Activated effector memory CD4-positive, alpha-beta T cell treated with Interleukin-2 at 50 U/mL for 16 hours (primary cell): ENCODE results near the gene HDAC4.
"Not testable (repeated sequence)": the region's sequence is repeated elsewhere in the genome, so short reads cannot be mapped to it uniquely, and the experiment has no call there.

Experiments
- DNase-seq: peaks from one replicate; pipeline ENCODE4 v3.0.0-alpha.2; 2020

HDAC4 gene

DNA sequence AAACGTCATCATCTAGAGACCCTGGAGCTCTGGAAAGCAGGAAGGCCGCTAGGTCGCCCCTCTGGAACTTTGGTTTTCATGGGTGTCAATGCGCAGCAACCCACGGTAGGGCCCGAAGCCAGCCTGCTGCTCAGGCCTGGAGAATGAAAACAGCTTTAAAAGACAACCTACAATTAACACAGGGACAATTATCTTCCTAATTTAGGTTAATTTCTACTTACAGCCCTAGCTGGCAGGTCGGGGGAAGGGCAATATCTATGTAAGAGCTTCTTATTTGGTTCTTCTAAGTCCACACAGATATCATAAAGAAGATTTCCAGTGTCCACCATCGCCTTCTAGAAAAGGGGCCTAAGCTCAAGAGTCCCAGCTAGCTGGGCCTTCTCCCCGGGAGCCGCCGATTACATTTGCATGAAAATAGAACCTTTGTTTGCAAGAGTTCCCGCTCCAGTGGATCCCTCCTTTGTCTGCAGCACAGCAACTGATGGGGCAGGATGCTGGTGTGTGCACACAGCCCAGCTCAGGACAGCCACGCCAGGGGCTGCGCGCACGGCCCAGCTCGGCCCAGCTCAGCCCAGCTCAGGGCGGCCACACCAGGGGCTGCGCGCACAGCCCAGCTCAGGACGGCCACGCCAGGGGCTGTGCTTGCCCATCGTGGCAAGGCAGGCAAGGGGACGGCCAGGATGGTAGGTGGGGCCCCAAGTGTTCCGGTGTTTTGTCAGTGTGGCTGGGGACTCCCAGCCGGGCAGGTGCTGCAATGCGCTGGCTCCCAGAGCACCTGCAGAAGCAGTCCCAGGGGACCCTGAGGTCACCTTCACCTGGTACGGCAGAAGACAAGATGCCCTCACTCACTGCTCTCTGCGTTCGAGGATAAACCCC is 109.1 kb downstream of the HDAC4 start:
- no peak for DNase-seq

DNA sequence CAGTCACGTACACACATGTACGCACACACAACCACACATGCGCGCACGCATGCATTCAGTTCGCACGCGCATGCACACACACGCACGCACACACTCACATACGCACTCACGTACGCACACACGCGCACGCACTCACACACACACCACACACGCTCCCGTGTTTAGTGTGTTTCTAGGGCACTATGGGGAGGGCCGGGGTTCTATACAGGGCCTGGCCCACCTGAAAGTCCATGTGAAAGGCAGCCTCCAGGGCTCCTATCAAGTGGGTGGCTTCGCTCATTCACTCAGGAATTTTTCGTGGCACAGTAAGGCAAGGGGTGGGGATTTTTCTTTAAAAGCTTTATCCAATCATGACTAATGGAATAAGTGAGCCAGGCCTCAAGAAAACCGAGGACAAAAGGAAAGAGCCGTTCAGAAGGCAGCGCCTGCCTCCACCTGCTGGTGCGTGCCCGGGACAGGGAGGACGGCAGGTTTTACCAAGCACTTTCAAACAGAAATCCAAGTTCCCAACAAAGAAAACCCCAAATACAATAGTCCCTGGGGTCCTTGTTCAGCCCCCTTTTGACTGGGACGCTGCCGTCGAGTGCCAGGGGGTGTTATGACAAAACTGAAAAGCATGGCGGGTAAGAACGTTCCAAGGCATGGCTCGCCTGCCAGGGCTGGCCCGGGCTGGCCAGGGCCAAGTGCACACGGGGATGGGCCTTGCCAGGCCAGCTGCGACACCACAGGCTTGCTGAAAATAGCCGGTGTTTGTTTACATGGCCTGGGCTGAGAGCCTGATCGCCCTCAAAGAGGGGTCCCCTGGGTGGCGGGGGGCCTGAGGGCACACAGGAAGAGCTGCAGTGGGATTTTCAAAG is 110.0 kb downstream of the HDAC4 start:
- no peak for DNase-seq

DNA sequence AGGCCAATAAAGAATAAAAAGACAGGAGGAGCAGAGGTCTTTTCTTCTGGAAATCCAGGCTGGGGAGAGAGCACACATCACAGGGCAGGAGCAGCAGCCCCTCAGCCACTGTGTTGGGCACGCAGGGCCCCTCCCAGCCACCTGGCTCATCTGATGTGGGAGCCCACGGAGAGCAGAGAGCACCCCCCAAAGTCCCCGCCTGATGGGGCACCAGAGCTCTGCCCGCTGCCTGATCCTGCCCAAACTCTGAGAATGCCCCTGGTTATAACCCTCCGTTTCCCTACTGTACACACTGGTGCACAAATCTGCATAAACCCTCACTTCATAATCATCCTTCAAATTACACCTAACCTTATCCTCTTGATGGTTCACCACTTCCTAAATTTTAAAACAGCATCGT is 111.3 kb downstream of the HDAC4 start:
- DNase-seq, result no peak

DNA sequence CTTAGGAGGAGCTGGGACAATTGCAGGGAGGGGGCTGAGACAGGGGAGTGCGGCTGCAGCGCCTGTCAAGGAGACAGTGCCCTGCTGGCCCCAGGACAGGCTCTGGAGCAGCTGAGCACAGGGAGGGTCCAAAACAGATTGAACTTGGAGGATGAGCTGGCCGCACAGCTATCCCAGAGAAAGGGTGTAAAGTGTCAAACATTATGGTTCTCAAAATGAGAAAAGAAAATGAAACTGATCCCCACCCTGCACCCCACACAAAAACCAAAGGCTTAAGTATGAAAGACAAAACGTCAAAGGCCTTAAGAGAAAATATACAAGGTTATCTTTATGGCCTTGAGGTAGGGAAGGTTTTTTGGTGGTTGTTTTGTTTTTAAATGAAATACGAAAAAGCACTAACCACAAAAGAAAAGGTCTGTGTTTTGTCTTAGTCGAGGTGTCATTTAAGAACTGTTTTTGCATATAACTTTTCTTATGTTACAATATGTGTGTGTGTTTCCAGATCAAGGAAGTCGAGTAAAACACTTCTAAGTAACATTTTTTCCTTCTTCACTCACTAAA is 111.8 kb downstream of the HDAC4 start:
- DNase-seq, result no peak

DNA sequence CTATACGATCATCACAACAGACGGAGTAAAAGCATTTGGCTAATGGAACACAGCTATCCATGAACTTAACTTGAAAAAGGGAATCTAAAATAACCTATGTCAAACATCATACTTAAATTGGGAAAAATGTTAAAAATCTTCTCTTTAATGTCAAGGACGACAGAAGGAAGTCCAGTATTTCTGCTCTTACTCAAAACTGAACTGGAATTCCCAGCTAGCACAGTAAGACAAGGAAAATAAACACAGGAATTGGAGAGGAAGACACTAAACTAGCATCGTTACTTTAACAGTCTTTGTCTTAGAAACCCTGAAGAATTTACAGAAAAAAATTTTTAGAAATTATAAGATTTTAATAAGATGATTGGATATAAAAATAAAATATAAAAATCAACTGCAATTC is 112.6 kb downstream of the HDAC4 start:
- no peak for DNase-seq

DNA sequence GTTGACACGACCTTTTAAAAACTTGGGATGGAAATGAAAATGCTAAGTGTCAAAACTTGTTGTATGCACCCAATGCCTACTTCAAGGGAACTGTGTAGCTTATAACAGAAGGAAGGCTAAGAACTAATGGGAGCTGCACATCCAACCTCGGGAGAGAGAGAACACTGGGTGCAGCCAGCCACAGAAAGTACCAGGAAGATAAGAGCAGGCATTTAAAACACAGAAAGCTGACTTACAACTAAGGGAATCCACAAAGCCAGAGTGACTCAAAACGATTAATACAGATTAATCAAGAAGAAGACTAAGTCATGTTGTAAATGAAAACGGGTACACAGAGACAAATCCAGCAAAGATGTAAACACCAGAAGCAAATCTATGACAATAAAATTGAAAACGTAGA is 113.4 kb downstream of the HDAC4 start:
- DNase-seq, result no peak

DNA sequence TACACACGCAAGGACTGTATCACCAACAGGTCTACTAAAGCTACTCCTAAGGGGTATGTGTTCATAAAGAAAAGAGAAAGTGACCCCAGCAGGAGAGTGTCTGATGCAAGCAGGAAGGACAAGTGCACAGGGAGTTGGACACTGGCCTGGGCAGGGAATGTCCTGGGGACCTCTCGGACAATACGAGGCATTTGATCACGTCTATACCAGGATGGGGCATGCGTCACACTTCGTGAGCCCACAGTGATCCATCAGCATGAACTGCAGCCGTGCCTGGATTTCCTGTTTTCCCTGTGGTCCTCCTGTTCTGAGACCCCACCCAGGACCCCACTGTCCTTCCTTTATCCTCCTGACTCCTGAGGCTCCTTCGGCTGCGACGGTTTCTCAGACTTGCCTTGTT is 113.9 kb downstream of the HDAC4 start:
- DNase-seq, result no peak

DNA sequence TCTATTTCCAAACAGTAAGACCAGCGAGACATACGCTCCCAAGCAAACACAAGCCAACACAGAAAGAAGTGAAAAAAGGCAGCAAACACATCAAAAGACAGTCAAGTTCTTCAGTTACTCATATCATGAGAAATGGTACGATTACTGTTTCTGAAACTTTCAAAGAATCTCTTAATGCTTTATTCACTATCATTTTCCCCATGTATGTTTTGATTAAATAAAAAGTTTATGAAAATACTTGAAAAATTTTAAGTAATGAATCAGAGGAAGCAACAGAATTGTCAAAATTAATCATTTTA is 114.9 kb downstream of the HDAC4 start:
- no peak for DNase-seq

DNA sequence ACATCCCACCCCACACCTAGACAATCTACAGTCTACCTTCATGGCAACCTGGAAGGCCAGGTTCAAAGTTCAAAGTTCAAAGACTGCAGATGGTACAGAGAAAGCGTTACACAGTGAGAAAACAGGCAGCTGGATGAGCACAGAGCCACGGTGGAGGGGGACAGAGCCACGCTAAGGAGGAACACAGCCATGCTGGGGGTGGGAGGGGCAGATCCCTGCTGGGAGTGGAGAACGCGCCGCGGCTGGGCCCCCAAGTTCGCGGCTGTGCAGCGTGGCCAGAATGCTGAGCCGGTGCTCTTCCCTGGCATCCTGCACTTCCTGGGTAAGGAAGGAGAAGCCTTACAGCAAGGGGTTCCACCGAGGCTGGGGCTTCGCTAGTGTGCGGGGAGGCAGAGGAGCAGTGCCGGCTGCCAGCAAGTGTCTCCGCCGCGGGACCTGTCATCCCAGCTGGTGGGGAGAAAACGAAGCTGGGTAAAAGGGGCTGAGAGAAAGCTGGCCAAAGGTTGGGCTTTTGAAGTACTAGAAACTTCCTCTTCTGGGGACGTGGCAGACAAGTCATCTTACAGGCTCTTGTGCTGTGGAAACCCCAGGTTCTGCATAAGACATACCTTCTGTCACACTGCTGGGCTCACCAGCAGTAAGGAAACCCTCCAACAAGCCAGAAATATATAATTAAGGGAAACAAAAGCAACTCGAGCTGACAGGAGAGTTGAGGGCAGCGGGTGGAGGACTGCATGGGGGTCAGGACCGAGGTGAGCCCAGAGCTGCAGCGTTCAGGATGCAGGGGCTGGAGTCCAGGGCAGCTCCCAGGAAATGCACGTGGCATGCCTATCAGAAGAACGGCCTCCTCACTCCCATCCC is 115.5 kb downstream of the HDAC4 start:
- DNase-seq, result no peak

DNA sequence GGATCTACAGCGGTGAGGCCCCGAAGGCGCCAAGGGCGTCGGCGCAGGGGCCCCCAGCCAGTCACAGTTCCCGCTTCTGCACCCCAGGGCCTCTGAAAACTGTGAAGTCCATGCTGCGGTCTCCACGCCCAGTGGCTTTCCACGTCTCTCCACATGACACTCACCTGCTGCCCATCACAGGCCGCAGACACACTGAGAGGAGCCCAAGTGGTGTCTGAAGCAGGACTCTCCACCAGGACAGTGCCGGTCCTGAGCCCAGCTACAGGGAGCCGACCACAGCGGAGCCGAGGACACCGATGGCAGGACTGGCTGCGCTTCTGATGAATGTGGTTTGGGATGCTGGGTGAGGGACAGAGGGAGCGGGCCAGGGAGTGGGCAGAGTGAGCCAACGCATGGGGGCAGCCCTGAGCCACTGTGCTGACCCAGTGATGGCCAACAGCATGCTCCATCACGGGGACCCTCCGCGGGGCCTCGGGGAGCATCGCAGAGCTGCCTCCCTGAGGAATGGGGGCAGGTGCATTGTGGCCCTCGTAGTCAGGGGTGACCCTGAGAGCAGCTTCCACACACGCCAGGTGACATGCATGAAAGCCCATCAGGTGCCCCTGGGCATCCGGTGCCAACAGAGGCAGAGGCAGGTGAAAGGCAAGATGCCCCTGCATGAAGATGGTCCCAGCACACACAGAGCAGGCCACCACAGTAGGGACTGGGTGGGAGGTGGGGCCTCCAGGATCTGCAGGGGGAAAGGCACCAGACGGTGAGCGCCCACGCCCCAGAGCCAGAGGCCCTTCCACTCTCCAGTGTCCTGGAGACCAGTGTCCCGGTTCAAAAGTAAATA is 116.6 kb downstream of the HDAC4 start:
- no peak for DNase-seq

DNA sequence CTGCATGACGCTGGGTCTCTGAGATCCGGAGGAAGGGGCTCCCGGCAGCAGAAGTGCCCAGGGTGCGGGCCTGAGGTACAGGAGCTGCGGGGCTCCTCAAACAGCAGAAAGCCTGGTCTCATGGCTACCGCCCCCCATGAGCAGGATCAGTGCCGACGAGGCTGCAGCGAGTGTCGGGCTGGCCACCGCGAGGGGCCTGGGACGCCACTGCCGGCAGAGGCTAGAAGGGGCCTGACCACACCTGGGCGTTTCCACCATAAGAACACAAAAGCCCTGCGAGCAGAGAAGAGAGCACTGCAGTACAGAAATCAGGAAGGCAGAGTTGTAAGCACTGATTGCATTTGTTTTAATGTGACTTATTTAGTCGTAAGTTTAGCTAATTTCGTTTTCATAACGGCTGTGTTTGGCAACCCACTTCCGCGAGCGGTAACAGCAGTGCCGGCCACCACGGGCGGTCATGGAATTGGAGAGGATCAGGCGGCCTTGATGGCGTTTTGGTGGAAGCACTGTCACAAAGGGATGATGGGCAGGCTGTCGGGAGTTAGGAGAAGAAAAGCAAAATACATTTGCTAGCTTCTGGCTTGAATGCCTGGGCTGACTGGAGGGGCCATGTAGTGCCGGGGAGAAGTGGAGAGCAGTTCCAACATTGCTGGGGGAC is 117.4 kb downstream of the HDAC4 start:
- DNase-seq, result no peak

DNA sequence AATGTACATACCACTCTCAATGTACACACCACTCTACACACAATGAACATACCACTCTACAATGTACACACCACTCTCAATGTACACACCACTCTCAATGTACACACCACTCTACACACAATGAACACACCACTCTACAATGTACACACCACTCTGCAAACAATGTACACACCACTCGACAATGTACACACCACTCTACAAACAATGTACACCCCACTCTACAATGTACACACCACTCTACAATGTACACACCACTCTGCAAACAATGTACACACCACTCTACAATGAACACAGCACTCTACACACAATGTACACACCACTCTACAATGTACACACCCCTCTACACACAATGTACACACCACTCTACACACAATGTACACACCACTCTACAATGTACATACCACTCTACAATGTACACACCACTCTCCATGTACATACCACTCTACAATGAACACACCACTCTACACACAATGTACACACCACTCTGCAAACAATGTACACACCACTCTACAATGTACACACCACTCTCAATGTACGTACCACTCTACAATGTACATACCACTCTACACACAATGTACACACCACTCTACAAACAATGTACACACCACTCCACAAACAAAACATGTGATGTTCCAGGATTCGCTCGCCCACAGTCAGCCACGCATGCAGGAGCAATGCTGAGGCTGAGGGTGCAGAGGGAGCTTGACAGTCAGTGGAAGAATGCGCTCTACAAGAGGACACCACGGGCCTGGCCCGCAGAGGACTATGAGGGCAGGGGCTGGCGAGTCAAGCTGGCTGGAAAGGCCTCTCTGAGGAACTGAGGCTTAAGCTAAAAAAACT is 118.2 kb downstream of the HDAC4 start:
- no peak for DNase-seq

DNA sequence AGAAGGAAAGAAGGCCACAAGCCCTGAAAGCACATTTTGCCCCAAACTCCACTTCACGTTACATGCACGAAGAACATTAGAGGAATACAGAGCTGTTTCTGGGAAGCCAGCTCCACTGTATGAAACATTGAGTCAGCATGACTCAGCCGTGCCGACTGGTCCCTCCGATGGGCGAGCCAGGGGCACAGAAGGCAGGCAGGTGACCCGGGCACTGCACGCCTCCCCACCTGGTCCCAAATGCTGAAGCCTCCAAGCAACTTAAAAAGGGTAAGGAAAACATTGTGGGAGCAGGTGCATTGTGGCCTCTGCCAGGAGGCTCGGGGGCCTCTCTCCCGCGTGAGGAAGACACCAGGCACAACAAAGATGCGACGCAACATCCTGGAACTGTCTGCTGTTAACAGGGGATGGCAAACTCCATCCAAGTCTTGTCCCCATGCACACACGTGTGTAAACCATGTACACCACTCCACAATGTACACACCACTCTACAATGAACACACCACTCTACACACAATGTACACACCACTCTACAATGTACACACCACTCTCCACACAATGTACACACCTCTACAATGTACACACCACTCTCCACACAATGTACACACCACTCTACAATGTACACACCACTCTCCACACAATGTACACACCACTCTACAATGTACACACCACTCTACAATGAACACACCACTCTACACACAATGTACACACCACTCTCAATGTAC is 120.4 kb downstream of the HDAC4 start:
- not testable (repeated sequence) for DNase-seq

DNA sequence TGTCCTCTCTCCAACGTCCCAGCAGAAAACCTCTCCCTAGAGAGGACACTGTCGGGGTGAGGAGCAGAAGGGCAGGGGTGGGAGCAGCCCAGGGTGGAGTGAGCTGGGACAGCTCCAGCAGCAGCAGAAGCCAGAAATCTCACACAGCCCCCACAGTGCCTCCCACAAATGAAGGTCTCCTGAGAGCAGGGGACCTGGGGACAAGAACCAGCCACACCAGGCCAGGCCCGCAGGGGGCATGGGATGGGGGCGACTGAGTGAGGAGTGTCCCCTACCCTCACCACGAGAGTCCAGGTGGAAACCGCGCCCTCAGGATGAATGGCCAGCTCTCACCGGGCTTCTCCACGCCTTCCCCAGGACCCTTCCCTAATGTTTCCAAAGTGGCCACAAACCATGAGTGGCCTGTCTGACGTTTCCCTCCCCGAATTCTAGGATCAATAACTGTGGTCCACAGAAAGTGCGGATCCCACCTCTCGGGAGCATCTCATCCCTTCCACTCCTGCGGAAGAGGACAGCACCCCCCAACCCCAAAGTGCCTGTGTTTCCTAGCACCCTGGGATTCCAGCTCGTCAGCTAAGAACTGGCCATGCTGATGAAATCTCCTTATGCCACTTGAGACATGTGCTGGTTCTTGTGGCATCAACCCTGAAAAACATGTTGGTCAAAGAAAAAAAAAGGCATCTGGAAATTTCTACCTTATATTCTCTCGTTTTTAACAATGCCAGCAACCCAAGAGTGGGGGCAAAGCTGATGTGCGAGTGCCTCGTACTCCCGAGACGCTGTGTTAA is 121.1 kb downstream of the HDAC4 start:
- DNase-seq, result no peak

DNA sequence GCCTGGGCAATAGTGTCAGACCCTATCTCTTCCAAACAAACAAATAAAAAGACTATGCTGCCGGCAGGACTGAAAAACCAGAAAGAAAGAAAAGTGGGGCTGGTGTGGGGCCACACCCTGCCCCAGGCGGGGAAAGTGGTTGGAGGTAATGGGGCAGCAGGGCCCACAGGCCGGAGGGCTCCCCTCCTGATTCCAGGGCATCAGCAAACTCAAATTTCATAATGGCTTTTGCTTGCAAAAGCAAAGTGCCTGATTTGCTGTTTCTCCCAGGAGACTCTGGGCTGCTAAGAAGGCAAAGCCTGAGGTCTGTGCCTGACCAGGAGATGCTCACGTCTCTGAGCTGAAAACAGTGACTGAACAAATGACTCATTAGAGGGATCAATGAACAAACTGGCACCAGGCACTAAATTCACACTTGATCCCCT is 121.9 kb downstream of the HDAC4 start:
- no peak for DNase-seq

DNA sequence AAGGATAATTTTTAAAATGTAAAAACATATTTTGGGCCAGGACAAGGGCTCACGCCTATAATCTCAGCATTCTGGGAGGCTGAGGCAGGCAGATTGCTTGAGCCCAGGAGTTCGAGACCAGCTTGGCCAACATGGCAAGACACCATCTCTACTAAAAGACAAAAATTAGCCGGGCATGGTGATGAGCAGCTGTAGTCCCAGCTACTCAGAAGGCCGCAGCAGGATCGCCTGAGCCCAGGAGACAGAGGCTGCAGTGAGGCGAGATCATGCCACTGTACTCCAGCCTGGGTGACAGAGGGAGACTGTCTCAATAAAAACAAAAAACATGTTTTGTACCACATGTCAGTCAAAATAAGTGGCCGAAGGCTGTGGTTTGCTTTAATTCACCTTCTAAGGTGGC is 122.5 kb downstream of the HDAC4 start:
- DNase-seq, result no peak

DNA sequence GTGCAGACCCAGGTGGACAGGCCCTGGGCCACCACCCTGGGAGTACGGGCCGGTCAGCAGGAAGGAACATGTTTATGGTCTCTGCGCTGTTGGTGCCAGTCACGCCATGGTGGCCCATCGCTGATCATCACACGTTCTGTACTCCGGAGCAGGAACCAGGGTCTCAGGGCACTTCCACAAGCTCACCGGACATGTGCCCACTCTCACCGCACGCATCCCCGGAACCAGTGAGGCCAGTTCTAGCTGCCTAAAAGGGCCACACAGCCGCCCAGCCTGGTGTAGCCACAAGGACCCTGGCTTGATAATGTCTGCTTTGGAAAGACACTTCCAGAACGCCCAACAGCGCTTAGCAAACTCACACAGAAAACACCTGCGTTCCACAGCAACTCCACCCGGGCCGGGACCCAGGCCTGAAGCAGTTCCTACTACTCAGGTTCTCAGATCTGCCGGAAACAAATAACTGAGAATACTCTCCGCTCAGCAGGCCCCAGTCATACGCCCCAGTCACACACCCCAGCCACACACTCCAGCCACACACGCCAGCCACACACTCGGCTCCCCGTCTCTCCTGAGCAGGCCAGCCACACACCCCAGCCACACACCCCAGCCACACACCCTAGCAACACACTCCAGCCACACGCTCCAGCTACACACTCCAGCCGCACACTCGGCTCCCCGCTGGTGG is 123.3 kb downstream of the HDAC4 start:
- DNase-seq, result no peak

DNA sequence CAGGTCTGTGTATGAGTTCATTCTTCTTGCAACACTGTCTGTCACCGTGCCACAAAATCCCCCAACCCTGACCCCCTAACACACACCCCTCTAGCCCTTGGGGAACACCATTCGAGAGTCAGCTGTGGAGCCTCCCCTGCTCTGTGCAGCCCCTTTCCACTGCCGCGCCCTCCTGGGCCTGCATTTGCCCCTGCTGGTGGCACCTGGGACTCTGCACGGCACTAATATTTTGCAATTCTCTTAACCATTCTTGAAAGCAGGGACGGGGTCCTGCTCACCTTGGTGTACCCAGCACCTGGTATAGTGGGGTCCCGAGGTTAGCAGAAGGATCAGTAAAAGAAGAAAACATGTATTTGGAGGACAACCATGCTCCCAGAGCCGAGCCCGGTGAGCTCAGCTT is 124.0 kb downstream of the HDAC4 start:
- DNase-seq, result no peak
